DMS79 (cell line): Measurements from ENCODE around the gene EXO5.
"Not testable (repeated sequence)": the region's sequence is repeated elsewhere in the genome, so short reads cannot be mapped to it uniquely, and the experiment has no call there.

Experiments used
- DNase-seq: peaks from one replicate; lab custom pipeline; 2025; lab: John Stamatoyannopoulos, UW

The EXO5 gene, protein sequence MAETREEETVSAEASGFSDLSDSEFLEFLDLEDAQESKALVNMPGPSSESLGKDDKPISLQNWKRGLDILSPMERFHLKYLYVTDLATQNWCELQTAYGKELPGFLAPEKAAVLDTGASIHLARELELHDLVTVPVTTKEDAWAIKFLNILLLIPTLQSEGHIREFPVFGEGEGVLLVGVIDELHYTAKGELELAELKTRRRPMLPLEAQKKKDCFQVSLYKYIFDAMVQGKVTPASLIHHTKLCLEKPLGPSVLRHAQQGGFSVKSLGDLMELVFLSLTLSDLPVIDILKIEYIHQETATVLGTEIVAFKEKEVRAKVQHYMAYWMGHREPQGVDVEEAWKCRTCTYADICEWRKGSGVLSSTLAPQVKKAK

DNA sequence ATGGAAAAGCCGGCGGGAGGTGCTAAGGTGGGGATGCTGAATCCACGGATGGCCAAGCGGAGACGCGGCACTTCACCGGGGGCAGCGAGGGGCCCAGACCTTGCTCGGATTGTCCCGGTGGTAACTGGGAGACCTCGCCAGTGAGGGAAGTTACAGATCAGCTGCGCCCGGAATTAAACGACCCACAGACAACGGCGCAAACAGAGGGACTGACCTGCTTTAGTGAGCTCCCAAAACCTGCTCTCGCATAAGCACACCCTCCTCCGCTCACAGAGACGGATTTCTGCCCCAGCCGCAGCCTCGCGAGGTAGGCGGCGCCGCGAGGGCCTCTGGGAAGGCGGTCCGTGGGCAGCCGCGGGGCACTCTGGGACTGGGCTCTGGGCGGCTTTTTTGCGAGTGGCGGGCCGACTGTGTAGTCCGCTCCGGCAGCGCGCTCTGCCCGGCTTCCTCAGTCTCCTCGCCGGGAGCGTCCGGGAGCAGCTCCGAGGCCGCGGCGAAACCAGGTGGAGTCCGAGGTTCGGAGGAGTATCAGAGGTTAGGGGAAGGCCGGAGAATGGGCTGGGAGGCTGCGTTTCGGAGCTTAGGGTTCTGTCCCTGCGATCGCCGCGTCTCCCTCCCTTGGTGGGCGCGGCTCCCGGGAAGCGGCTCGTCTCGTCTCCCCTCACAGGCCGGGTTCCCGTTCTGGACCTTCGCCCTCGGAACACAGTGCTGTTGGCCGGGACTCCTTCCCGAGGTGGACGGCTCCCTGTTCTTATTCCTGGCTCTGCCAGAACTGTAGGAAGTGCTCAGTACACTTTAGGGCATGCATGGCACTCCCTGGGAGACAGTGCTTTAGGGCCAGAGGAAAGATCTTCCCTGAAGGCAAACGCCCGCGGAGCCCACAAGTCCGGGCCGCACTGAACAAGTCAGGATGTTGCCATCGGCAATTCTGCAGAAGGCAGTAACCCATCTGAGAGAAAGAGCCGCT is at the start of gene EXO5:
TSS of gene EXO5 (plus strand) at position 393 of the 967 bp plus-strand sequence. CDS start 5,778 bp downstream, outside the sequence.
- peak; percentile 47 for DNase-seq

DNA sequence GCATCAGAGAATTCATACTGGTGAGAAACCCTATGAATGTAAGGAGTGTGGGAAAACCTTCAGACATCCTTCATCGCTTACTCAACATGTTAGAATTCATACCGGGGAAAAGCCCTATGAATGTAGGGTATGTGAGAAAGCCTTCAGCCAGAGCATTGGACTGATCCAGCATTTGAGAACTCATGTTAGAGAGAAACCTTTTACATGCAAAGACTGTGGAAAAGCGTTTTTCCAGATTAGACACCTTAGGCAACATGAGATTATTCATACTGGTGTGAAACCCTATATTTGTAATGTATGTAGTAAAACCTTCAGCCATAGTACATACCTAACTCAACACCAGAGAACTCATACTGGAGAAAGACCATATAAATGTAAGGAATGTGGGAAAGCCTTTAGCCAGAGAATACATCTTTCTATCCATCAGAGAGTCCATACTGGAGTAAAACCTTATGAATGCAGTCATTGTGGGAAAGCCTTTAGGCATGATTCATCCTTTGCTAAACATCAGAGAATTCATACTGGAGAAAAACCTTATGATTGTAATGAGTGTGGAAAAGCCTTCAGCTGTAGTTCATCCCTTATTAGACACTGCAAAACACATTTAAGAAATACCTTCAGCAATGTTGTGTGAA is 45.5 kb upstream of the EXO5 start:
- no peak for DNase-seq

DNA sequence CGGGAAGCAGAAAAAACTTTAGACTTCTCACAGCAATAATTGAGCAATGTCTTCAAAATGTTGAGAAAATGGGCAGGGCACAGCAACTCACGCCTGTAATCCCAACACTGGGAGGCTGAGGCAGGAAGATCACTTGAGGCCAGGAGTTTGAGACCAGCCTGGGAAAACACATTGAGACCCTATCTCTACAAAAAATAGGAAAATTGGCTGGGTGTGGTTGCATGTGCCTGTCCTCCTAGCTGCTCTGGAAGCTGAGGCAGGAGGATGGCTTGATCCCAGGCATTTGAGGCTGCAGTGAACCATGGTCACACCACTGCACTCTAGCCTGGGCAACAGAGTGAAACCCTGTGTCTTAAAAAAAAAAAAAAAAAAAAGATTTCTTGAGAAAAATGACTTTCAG is 39.2 kb upstream of the EXO5 start:
- DNase-seq, result no peak

DNA sequence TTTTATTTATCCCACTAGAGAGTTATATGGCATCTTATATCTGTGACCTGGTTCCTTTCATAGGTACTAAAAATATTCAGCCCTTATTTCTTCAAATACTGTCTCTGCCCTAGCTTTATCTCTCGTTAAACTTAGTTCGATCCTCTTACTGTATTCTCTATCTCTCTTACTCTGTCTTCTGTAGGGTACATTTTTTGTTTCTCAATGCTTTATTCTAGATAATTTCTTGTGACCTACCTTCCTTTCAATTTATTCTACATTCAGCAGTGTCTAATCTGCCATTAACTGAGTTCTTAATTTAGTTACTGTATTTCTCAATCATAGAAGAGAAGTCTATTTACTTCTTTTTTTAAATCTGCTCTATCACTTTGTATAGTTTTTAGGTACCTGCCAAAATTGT is 33.3 kb upstream of the EXO5 start:
- no peak for DNase-seq

DNA sequence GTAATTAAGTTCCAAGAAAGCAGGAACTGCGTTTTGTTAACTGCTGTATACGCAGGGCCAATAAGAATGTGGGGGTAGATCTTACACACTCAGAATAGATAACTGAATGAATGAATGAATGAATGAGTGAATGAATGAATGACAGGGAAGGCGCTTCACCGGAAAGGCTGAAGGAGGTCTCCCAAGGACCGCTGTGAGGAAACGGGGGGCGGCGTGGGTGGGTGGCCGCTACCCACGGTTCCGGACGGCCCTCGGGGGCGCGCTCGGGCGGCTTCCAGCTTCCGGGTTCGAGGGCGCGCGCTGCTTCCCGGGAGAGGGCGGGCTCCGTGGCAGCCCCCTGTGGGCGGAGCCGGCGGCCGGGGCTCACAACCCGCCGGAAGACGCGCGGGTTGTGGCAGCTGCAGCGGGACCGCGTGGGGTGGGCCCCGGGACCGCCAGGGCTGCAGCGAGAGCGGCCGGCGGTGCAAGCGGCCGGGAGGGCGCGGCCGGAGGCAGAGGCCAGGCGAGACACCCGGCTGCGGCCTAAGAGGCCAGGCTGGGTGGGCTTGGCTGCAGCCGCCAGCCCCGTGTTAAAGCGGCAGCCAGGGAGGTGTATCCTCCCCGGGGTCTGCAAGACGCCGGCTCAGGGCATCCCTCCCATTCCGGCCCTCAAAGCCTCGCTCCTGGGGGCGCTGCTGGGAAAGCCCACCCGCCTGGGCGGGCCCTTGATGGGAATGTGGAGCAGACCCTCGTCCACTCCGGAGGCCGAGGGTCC is 31.5 kb upstream of the EXO5 start, which contains the start of gene ZFP69:
TSS of gene ZFP69 (plus strand) at position 367 of the 754 bp plus-strand sequence. CDS start 2,072 bp downstream, outside the sequence.
- peak; percentile 66 for DNase-seq

DNA sequence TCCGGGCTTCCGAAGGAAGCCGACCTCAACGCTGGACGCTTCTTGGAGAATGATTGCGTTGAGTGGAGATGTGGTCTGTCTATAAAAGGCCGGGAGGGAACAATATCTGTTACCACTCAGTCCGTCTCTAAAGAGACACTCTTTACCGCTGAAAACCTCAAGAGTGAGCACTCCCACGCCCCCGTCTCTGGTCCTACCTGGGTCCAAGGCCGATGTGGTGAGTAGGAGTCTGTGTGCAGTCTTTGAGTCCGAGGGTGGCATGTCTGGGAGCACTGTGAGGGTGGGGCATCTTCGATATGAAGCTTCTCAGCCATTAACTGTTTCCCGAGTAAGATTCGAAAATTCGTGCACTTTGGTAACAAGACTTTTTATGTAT is 30.9 kb upstream of the EXO5 start:
- no peak for DNase-seq

DNA sequence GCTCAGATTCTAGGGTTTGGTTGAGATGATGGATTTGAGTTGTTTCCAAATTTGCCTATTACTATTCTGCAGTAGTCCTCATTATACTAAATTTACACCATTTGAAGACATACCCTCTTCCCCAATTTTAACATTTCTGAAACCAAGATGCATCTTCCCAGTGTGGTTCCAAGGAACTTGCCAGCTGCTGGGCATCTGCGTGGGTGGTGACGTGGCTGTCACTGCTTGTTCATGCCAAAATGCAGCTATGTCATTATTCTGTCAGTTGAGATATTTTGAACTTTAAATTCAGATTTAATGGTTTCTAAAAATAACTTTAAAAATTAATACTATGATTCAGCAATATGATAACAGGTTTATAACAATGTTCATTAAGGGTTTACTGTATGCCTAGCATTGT is 30.3 kb upstream of the EXO5 start:
- DNase-seq, result no peak

DNA sequence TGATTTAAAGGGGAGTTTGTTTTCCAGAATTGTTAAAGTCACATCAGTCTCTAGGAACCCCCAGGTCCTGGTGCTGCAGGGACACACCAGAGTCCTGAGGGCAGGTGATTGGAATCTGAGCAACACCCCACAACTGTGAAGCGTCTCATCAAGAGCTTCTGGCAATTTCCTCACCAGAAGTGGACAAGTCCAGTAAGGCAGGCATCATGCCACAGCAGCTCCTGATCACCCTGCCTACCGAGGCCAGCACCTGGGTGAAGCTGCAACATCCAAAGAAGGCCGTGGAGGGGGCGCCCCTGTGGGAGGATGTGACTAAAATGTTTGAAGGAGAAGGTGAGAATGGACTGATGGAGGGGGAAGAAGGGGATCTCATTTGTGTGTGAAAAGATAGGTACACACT is 29.4 kb upstream of the EXO5 start:
- DNase-seq, result no peak

DNA sequence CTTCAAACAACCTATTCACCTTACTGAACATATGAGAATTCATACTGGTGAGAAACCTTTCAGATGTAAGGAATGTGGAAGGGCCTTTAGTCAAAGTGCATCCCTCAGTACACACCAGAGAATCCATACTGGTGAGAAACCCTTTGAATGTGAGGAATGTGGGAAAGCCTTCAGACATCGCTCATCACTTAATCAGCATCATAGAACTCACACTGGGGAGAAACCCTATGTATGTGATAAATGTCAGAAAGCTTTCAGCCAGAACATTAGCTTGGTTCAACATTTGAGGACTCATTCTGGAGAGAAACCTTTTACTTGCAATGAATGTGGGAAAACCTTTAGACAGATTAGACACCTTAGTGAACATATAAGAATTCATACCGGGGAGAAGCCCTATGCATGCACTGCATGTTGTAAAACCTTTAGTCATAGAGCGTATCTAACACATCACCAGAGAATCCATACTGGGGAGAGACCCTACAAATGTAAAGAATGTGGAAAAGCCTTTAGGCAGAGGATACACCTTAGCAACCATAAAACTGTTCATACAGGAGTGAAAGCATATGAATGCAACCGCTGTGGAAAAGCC is 13.2 kb upstream of the EXO5 start:
- no peak for DNase-seq

DNA sequence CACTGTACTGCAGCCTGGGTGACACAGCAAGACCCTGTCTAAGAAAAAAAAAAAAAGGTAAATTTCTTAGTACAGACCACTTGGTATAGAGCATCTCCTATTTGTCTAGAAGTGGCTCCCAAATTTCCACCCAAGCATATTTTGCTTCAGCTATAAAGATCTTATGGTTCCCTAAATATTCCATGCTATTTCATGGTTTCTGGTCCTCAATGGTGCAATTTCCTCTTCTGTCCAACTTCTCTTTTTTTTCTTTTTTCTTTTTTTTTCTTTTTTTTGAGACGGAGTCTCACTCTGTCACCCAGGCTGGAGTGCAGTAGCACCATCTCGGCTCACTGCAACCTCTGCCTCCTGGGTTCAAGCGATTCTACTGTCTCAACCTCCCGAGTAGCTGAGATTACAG is 5.9 kb upstream of the EXO5 start:
- not testable (repeated sequence) for DNase-seq

DNA sequence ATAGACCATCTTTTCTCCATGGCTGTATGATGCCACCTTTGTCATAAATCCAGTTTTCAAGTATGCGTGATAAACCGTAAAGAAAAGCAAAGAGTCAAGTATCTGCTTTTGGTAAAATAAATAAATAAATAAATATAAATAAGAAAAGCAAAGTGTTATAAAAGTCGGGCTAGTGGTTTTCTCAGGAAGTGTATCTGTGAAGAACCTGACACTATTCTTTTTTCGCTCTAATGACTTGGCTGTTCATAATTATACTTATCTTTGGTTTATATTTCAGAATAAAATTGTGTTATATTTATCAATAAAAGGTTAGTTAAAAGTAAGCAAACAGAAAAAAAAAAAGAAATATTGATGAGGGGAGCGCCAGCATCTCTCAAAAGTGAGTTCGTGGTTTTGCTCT is 594 bp upstream of the EXO5 start:
- no peak for DNase-seq

DNA sequence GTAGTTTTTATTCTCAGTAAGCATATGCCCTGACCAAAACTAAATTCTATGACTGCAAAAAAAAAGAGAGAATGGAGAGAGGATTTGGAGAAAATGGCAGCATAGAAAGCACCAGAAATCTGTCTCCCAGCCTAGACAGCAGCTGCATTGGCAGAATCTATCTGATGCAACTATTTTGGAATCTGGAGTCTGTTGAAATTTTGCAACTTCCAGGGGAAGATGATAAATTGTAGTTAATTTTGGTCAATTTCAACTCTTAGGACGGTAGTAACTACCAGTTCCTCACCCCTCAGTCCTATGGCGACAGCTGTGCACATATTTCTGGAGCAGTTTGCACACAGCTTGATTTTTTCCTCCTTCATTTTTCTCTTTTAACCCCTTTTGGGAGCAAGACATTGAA is 10.9 kb downstream of the EXO5 start:
- no peak for DNase-seq

DNA sequence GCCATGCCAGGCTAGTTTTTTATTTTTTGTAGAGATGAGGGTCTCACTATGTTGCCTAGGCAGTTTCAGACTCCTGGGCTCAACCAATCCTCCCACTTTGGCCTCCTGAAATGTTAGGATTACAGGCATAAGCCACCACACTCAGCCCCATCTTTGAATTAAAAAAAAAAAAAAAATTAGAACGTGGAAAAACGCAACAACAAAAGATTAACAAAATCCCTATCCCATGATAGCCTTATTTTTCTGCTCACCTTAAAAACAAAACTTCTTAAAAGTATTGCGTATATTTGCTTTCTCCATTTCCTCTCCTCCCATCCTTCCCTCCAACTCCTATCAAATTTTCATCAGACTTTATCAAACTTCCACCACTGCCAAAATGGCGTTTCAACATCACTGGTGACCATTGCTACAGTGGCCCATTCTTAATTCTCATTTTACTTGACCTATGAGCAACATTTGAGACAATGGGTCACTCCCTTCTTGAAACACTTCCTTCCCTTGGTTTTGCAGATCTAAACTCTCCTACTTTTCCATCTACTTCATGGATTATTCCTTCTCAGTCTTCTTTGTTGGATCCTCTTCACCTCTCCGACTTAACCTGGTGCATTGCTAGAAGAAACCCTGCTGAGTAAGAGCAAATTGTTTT is 22.3 kb downstream of the EXO5 start:
- DNase-seq, result no peak

DNA sequence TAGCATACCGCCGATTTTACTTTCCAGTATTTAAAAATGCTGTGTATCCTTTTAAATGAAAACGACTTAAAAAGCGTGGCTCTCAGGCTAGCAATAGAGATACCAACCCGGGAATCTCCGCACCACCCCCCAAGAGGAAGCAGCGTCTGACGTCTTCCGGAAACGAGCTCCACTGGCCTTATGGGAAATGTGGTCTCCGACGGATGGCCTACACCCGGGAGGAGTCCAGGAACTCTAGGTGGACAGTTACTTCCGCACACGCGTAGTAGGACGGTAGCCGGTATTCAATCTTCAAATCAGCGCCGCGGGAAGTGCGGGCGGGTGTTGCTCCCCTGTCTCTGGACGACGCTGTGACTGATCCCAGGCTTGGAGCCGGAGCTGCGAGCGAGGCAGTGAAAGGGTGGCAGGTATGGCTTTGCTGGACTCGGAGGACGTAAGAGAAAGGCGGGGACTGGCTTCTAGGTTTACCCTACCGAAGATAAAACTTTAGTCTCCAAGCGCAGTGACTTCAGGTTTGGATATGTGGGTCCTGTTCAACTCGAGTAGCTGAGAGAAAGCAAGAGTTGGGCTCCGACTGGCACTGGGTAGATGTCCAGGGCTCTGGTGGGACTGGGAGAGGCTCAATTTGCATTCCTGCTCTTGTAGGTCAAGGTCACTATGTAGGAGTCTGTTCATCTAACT is 23.0 kb downstream of the EXO5 start, which contains the start of gene ZNF684:
TSS of gene ZNF684 (plus strand) at position 257 of the 681 bp plus-strand sequence. CDS start 1,530 bp downstream, outside the sequence.
- DNase-seq, result peak; percentile 91

DNA sequence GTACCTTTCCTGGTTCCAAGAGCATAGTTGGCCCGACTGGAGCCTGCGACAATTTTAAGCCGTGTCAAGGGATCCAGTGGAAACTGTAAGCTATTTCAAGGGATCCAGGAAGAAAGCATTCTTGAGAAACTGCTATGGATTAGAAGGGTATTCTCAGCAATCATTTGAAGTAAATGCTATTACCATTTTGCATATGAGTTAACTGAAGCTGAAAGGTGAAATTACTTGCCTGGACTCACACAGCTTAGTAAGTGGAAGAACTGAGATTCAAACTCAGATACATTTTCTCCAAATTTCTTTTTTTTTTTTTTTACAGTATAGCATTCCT is 23.5 kb downstream of the EXO5 start:
- no peak for DNase-seq

DNA sequence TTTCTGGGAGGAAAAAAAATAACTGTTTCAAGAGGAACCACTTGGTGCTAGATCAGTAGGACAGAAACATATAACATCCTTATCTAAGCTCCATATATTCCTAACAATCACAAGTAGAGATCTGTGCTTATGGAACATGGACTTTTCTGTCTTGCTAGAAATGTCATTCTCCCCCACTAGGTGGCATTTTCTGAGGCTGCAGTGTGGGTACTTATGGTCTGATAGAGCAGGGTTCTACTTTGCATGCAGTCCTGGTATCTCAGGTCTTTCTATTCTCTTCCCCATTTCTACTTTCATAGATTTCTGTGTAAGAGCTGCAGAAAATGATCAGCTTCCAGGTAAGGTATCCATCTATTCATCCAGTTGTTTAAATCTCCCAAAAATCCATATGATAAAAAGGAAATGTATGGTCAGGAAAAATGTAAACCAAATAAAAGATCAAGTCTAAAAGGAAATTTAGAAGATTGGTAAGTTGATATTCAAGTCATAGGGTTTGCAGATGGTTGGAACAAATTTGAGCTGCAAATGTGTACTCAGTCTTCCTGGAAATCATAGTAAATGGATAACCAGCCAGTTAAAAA is 24.4 kb downstream of the EXO5 start:
- peak; percentile 1 for DNase-seq

DNA sequence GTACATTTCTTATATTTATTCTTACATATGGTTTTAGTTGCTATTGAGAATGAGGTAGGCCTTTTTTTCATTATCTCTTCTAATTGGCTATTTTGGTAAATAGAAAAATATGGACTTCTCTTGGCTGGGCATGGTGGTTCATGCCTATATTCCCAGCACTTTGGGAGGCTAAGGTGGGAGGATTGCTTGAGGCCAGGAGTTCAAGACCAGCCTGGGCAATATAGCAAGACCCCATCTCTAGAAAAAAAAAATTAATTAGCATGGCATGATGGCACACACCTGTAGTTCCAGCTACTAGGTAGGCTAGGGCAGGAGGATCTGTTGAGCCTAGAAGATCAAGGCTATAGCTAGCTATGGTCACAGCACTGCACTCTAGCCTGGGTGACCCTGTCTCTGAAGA is 26.0 kb downstream of the EXO5 start:
- no peak for DNase-seq

DNA sequence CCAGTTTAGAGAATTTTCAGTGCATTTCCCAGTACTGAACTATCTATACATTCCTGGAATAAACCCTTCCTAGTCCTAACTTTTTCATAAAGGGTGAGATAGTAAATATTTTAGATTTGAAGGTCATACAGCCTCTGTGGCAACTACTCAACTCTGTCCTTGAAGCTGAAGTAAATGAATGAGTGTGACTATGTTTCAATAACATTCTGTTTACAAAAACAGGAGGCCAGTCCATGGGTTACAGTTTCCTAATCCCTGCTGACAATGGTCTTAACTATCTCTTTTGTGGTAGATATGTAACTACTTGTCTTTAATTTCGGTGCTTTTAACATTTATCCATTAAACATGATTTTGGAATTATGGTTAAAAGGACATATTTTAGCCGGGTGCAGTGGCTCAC is 27.2 kb downstream of the EXO5 start:
- DNase-seq, result no peak

DNA sequence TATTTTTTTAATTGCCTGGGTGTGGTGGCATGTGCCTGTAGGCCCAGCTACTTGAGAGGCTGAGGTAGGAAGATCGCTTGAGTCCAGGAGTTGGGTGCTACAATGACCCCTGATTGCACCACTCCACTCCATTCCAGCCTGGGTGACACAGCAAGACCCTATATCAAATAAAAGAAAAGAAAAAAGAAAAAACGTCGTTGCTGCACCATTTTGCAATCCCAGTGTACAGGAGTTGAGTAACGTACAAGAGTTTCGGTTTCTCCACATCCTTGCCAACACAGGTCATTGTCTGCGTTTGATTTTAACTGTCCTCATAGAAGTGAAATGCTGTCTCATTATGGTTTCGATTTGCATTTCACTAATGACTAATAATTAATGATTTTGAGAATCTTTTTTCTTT is 30.8 kb downstream of the EXO5 start:
- no peak for DNase-seq

DNA sequence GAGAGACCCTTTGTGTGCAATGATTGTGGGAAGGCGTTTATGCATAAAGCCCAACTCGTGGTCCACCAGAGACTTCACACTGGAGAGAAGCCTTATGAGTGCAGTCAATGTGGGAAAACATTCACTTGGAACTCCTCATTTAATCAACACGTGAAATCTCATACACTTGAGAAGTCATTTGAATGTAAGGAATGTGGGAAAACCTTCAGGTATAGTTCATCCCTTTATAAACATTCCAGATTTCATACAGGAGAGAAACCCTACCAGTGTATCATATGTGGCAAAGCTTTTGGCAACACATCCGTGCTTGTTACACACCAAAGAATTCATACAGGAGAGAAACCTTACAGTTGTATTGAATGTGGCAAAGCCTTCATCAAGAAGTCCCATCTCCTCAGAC is 38.4 kb downstream of the EXO5 start:
- DNase-seq, result no peak
